WI38 (cell line): ENCODE results near the gene CCT6B.

Experiments used
- H3K4me3 ChIP-seq: 2 replicates; pipeline ENCODE4 v1.5.1; 2011; ENCODE audit warnings: low read depth, mild to moderate bottlenecking, control low read depth, low read length
- CTCF ChIP-seq: IDR thresholded peaks from 2 replicates; pipeline ENCODE4 v1.5.1; 2012; ENCODE audit warnings: low read depth, mild to moderate bottlenecking, control low read depth, low read length

The CCT6B gene

GRCh38 chr17:34884597-34884996 is 76.7 kb downstream of the CCT6B start:
- no peak overlapping the region for H3K4me3 ChIP-seq
- no peak for TF ChIP-seq CTCF

- H3K4me3 ChIP-seq = no peak overlapping the region
Observed at GRCh38 chr17:34883106-34884000, 77.9 kb downstream of the CCT6B start.

GRCh38 chr17:34879146-34879545 is 82.1 kb downstream of the CCT6B start:
- TF ChIP-seq CTCF = no peak
- H3K4me3 ChIP-seq = no peak overlapping the region

More at GRCh38 chr17:34883106-34884000, 77.9 kb downstream of the CCT6B start:
- no peak for TF ChIP-seq CTCF
